A673 (cell line): Measurements from ENCODE around the gene TMEM229B.

ENCODE experiments used
- CTCF ChIP-seq: fragments of 300-800, 200-600 bp; sonication (generic); conservative IDR thresholded peaks from 2 replicates; pipeline ENCODE4 v1.5.1; 2017; ENCODE audit warnings: low read depth, mild to moderate bottlenecking, antibody characterized with exemption, low read length, moderate library complexity, mixed read lengths
- EZH2 ChIP-seq: fragments of 200-600 bp; sonication (generic); IDR thresholded peaks from 2 replicates; pipeline ENCODE4 v1.6.1; 2017; ENCODE audit warnings: borderline replicate concordance, low read depth, mild to moderate bottlenecking, mixed read lengths, antibody characterized with exemption, low read length; ENCODE audit not compliant: poor library complexity, severe bottlenecking

- TF ChIP-seq CTCF (no peak), EZH2 (no peak)
Measured at GRCh38 chr14:67505254-67505653, 16.7 kb upstream of the TMEM229B start.
